Spleen (tissue), 11 donors: ENCODE results near the gene CDK5R1. TPM values are rescaled to one million over a fixed set of nuclear protein-coding genes. Genes with fewer than 3 reads are reported as not detected.
A peak's percentile ranks its signal among the peaks of the same experiment; 100 is the strongest.

ENCODE experiments used
- DNase-seq: peaks from one replicate; pipeline ENCODE4 v3.0.0-alpha.2; 2020
- H3K27ac ChIP-seq, 8 donors: fragments of 200-600 bp; sonication (generic) in 7 of 8; 1 replicate in 4 of 8; 2 replicates in 4 of 8; pipeline versions ENCODE4 v1.5.0 to v1.8.0; 2016 to 2021; ENCODE audit warnings: inconsistent platforms in 4 of 8, mild to moderate bottlenecking in 4 of 8, moderate library complexity in 1 of 8
- H3K27me3 ChIP-seq, 7 donors: fragments of 200-600 bp; sonication (generic) in 6 of 7; replicated peaks in 1 of 7; 1 replicate in 4 of 7; 2 replicates in 3 of 7; pipeline versions ENCODE4 v1.5.0 to v1.8.0; 2016 to 2021; ENCODE audit warnings: inconsistent platforms in 3 of 7, mild to moderate bottlenecking in 1 of 7
- H3K36me3 ChIP-seq, 6 donors: fragments of 200-600 bp; sonication (generic) in 5 of 6; 1 replicate in 4 of 6; 2 replicates in 2 of 6; pipeline versions ENCODE4 v1.5.0 to v1.8.0; 2016 to 2021; ENCODE audit warnings: inconsistent platforms in 2 of 6
- H3K4me1 ChIP-seq, 6 donors: fragments of 200-600 bp; sonication (generic) in 5 of 6; 1 replicate in 3 of 6; 2 replicates in 3 of 6; pipeline versions ENCODE4 v1.5.0 to v1.8.0; 2016 to 2021; ENCODE audit warnings: inconsistent platforms in 3 of 6
- H3K4me3 ChIP-seq, 8 donors: fragments of 200-600 bp; sonication (generic) in 7 of 8; 1 replicate in 4 of 8; 2 replicates in 4 of 8; pipeline versions ENCODE4 v1.5.0 to v1.8.0; 2016 to 2021; ENCODE audit warnings: inconsistent platforms in 4 of 8, mild to moderate bottlenecking in 4 of 8, moderate library complexity in 2 of 8
- H3K9me3 ChIP-seq, 8 donors: fragments of 200-600 bp; sonication (generic) in 7 of 8; 1 replicate in 4 of 8; 2 replicates in 4 of 8; pipeline versions ENCODE4 v1.5.0 to v1.8.0; 2016 to 2021; ENCODE audit warnings: inconsistent platforms in 4 of 8
- CTCF ChIP-seq, 11 experiments: fragments of 200-600 bp in 7 of 11; fragments of 450-650 bp in 4 of 11; sonication (generic) in 4 of 11; IDR thresholded peaks in 8 of 11; conservative IDR thresholded peaks in 3 of 11; 1 replicate in 7 of 11; 2 replicates in 4 of 11; pipeline versions ENCODE4 v1.4.0 to v1.8.0; 2016 to 2021; ENCODE audit warnings: antibody characterized with exemption in 11 of 11, inconsistent platforms in 4 of 11, mild to moderate bottlenecking in 1 of 11
- POLR2A ChIP-seq, 3 donors: fragments of 450-650 bp; IDR thresholded peaks; one replicate each; pipeline ENCODE4 v1.5.1; 2017; ENCODE audit warnings: antibody characterized with exemption in 3 of 3, mild to moderate bottlenecking in 1 of 3
- POLR2AphosphoS5 ChIP-seq, 3 donors: sonication (generic); formaldehyde crosslinking; IDR thresholded peaks; one replicate each; pipeline ENCODE4 v1.5.1; 2017; ENCODE audit warnings: antibody characterized with exemption in 3 of 3
- WGBS, 5 donors: extraction: QIAGEN DNeasy Blood & Tissue Kit in 3 of 5; methylation state at CpG; one replicate each; pipeline versions ENCODE4 v1.1.5 to v1.1.7; 2013 to 2018; 5-methylcytosine and 5-hydroxymethylcytosine counted together
- intact Hi-C: fragments of 100-400 bp; cut with DNase I; formaldehyde crosslinking; loops from one replicate; pipeline ENCODE4 v1.15.0; 2023; ENCODE audit warnings: low total_unique reads
- polyA plus RNA-seq, 3 donors: library from polyadenylated mRNA; stranded (reverse); fragments of 200-250 nt; gene quantifications; one replicate each; pipeline ENCODE4 v1.2.1, GENCODE V29; 2013
- total RNA-seq, 7 donors: library from RNA; depleted of rRNA in 3 of 7; stranded (reverse); fragments of >200 nt in 3 of 7; fragmentation: NEBNext Ultra II Directional in 4 of 7; extraction: Animal tissue kit (Norgen Biotek cat#: 25700) in 4 of 7; gene quantifications; one replicate each; pipeline versions ENCODE4 v1.1.0 to v1.2.1, GENCODE V29; 2016 to 2021
- donor health status: healthy with polysubstance abuse.
- donor health status: DM: no; HTN: no; CAD: no; lungs with moderate emphysema.
- donor health status: DM: no; HTN: no; CAD: no.
- donor health status: Bipolar disorder and iron deficiency.
- donor health status: healthy.
- donor health status: DM: no; HTN: no; CAD: no.
- donor health status: DM: yes; HTN: yes; CAD: no.

CDK5R1 gene
- total and polyA plus RNA-seq, 10 donors, result 13.0 to 28.2 (median 20.2) TPM

GRCh38 chr17:32488604-32489180 lies 1.9 kb downstream of the CDK5R1 start:
- Histone ChIP-seq H3K4me3 (peak overlapping the region in 7 of 8 donors; percentile 53 to 88 (median 68)), H3K4me1 (peaks cover 32 to 91% (median 79%) of the 10 kb centered on the region in 6 donors), H3K27me3 (no peaks in the 10 kb centered on the region), H3K27ac (peak overlapping the region in 7 of 8 donors; percentile 16 to 92 (median 75)), H3K36me3 (peaks cover 0 to 40% (median 11%) of the 10 kb centered on the region in 6 donors), H3K9me3 (no peaks in the 10 kb centered on the region)
- TF ChIP-seq POLR2A (IDR thresholded peaks at IDR 0.05), result no peak
- TF ChIP-seq CTCF (IDR thresholded peaks at IDR 0.05 in 8 of 11, conservative IDR thresholded peaks at IDR 0.05 in 3 of 11), result no peak
- TF ChIP-seq POLR2AphosphoS5 (IDR thresholded peaks at IDR 0.05), result no peak
- DNase-seq, result peak; percentile 82
- WGBS, 5 donors, result 87 to 98% (median 93%) methylated on average over 7 to 13 of the region's 13 CpGs
- intact Hi-C loops, result loop anchor here (5.0 kb wide), 1 partner anchor 264 kb away; no protein-coding TSS in a partner anchor

GRCh38 chr17:32489320-32490100 lies 2.7 kb downstream of the CDK5R1 start:
- Histone ChIP-seq H3K27ac (peak overlapping the region in 7 of 8 donors; percentile 13 to 92 (median 75)), H3K36me3 (peaks cover 0 to 40% (median 11%) of the 10 kb centered on the region in 6 donors), H3K9me3 (no peaks in the 10 kb centered on the region), H3K27me3 (no peaks in the 10 kb centered on the region), H3K4me3 (peak overlapping the region; percentile 0 to 88 (median 67)), H3K4me1 (peaks cover 40 to 91% (median 80%) of the 10 kb centered on the region in 6 donors)
- TF ChIP-seq POLR2A (IDR thresholded peaks at IDR 0.05), result no peak
- TF ChIP-seq POLR2AphosphoS5 (IDR thresholded peaks at IDR 0.05), result no peak
- no peak for TF ChIP-seq CTCF (IDR thresholded peaks at IDR 0.05 in 8 of 11, conservative IDR thresholded peaks at IDR 0.05 in 3 of 11)
- DNase-seq, result no peak
- intact Hi-C loops, result loop anchor here (5.0 kb wide), 1 partner anchor 263 kb away; no protein-coding TSS in a partner anchor
- 74 to 84% (median 78%) methylated on average over 8 to 10 of the region's 10 CpGs for WGBS, 5 donors

- H3K27ac ChIP-seq, result peak overlapping the region in 7 of 8 donors; percentile 13 to 92 (median 75)
- H3K4me3 ChIP-seq, result peak overlapping the region; percentile 0 to 88 (median 67)
- WGBS, 5 donors, result 80 to 90% (median 81%) methylated on average over 14 to 16 of the region's 16 CpGs
- intact Hi-C loops, result no loop called here
- no peaks in the 10 kb centered on the region for H3K9me3 ChIP-seq
- peaks cover 46 to 91% (median 85%) of the 10 kb centered on the region in 6 donors for H3K4me1 ChIP-seq
- TF ChIP-seq POLR2AphosphoS5 (IDR thresholded peaks at IDR 0.05) (peak in 2 of 3 donors; percentile 25 to 68), CTCF (IDR thresholded peaks at IDR 0.05 in 8 of 11, conservative IDR thresholded peaks at IDR 0.05 in 3 of 11) (no peak), POLR2A (IDR thresholded peaks at IDR 0.05) (no peak)
- DNase-seq, result peak; percentile 80
- H3K36me3 ChIP-seq, result peaks cover 0 to 40% (median 11%) of the 10 kb centered on the region in 6 donors
- no peaks in the 10 kb centered on the region for H3K27me3 ChIP-seq
Observed at GRCh38 chr17:32490101-32490482, 3.3 kb downstream of the CDK5R1 start.
